Keratinocyte (primary cell): ENCODE data around the gene TNNT1. TPM values are rescaled to one million over a fixed set of nuclear protein-coding genes. Genes with fewer than 3 reads are reported as not detected.

Experiments
- DNase-seq: peaks from one replicate; pipeline ENCODE4 v3.0.0-alpha.2; 2011; ENCODE audit warnings: low read depth, missing footprints, low spot score
- FAIRE-seq: peaks from 2 replicates; lab custom pipeline; 2011; peaks lifted over from hg19 to GRCh38; lab: Jason Lieb, UNC
- H2AFZ ChIP-seq: 2 replicates; pipeline ENCODE4 v1.6.0; 2012; ENCODE audit warnings: low read length, control low read depth, inconsistent platforms; ENCODE audit not compliant: control insufficient read depth
- H3K27ac ChIP-seq: 2 replicates; pipeline ENCODE4 v1.5.1; 2011; ENCODE audit warnings: low read length; ENCODE audit not compliant: control insufficient read depth, insufficient read depth
- H3K27me3 ChIP-seq: 3 replicates; pipeline ENCODE4 v1.6.0; 2011; ENCODE audit warnings: low read length; ENCODE audit not compliant: control insufficient read depth, insufficient read depth; ENCODE audit errors: extremely low read depth
- H3K36me3 ChIP-seq, 2 experiments: 2 replicates in 1 of 2; 3 replicates in 1 of 2; pipeline ENCODE4 v1.5.1; 2011; ENCODE audit warnings: low read length in 2 of 2, mild to moderate bottlenecking in 1 of 2; ENCODE audit not compliant: control insufficient read depth in 2 of 2, insufficient read depth in 2 of 2; ENCODE audit errors: extremely low read depth in 1 of 2
- H3K4me1 ChIP-seq: 3 replicates; pipeline ENCODE4 v1.5.1; 2011; ENCODE audit warnings: low read length; ENCODE audit not compliant: control insufficient read depth, insufficient read depth; ENCODE audit errors: extremely low read depth
- H3K4me2 ChIP-seq: 3 replicates; pipeline ENCODE4 v1.6.0; 2011; ENCODE audit warnings: low read depth, low read length; ENCODE audit not compliant: control insufficient read depth, insufficient read depth; ENCODE audit errors: extremely low read depth
- H3K4me3 ChIP-seq, 3 experiments: fragments of 200-600 bp in 1 of 3; sonication (generic) in 1 of 3; 2 replicates in 2 of 3; 3 replicates in 1 of 3; pipeline ENCODE4 v1.5.1; 2011 to 2016; ENCODE audit warnings: low read length in 3 of 3, mild to moderate bottlenecking in 3 of 3, control low read depth in 2 of 3, inconsistent platforms in 1 of 3, low read depth in 1 of 3, mixed read lengths in 1 of 3, mixed run types in 1 of 3, moderate library complexity in 1 of 3; ENCODE audit not compliant: control insufficient read depth in 2 of 3, insufficient read depth in 2 of 3; ENCODE audit errors: extremely low read depth in 1 of 3
- H3K79me2 ChIP-seq: 2 replicates; pipeline ENCODE4 v1.6.0; 2012; ENCODE audit warnings: low read length; ENCODE audit not compliant: control insufficient read depth, insufficient read depth
- H3K9ac ChIP-seq: 3 replicates; pipeline ENCODE4 v1.6.0; 2011; ENCODE audit warnings: low read length; ENCODE audit not compliant: control insufficient read depth, insufficient read depth; ENCODE audit errors: extremely low read depth
- H3K9me1 ChIP-seq: 3 replicates; pipeline ENCODE4 v1.6.0; 2011; ENCODE audit warnings: low read length; ENCODE audit not compliant: control insufficient read depth, insufficient read depth; ENCODE audit errors: extremely low read depth
- H3K9me3 ChIP-seq: 2 replicates; pipeline ENCODE4 v1.5.1; 2012; ENCODE audit warnings: low read depth, low read length; ENCODE audit not compliant: control insufficient read depth
- H4K20me1 ChIP-seq: 3 replicates; pipeline ENCODE4 v1.6.0; 2011; ENCODE audit warnings: low read length; ENCODE audit not compliant: control insufficient read depth, insufficient read depth; ENCODE audit errors: extremely low read depth
- CTCF ChIP-seq, 3 experiments: IDR thresholded peaks in 1 of 3; conservative IDR thresholded peaks in 1 of 3; optimal IDR thresholded peaks in 1 of 3; 2 replicates in 2 of 3; 3 replicates in 1 of 3; pipeline versions ENCODE3 to v1.5.1; 2011; ENCODE audit warnings: low read length in 3 of 3, mild to moderate bottlenecking in 3 of 3, moderate library complexity in 2 of 3, control low read depth in 1 of 3, inconsistent platforms in 1 of 3; ENCODE audit not compliant: insufficient read depth in 2 of 3; ENCODE audit errors: extremely low read depth in 1 of 3
- EZH2 ChIP-seq: IDR thresholded peaks from one replicate; pipeline ENCODE4 v1.6.1; 2012; ENCODE audit warnings: inconsistent platforms, mild to moderate bottlenecking, low read length, moderate library complexity
- dilution Hi-C: fragments of 300-500 bp; cut with MboI; formaldehyde crosslinking; loops from one replicate; pipeline ENCODE4 v1.7.0; 2020; ENCODE audit warnings: low sequenced_read_pairs; ENCODE audit not compliant: extremely low pct_ligation_motif_present
- polyA plus RNA-seq, 5 experiments: library from polyadenylated mRNA; depleted of rRNA in 3 of 5; stranded (reverse) in 3 of 5; stranded (forward) in 1 of 5; unstranded in 1 of 5; fragments of >200 nt; gene quantifications; 1 replicate in 1 of 5; 2 replicates in 3 of 5; 3 replicates in 1 of 5; pipeline versions ENCODE4 v1.2.1 to v1.2.3, GENCODE V29; 2011 to 2012; ENCODE audit warnings: missing spikeins in 2 of 5, low read depth in 1 of 5, low replicate concordance in 1 of 5

TNNT1 gene
- polyA plus RNA-seq, 1 donor (not counting 4 experiments of a cell fraction or from before 2014, with no cell fraction given) = 99.6 TPM

- H2AFZ ChIP-seq = no peak overlapping the region
- H3K9ac ChIP-seq = peak overlapping the region; percentile 44
- peaks cover 14% of the 10 kb centered on the region for H4K20me1 ChIP-seq
- FAIRE-seq = peak; percentile 56
- no peaks in the 10 kb centered on the region for H3K9me3 ChIP-seq
- TF ChIP-seq EZH2 (no peak), CTCF (optimal IDR thresholded peaks at IDR 0.05 in 1 of 3, IDR thresholded peaks at IDR 0.05 in 1 of 3, conservative IDR thresholded peaks at IDR 0.05 in 1 of 3; ENCODE audit: extremely low read depth in 1 of 3, insufficient read depth in 2 of 3, low read length in 3 of 3) (no peak)
- no peak for DNase-seq
- H3K4me3 ChIP-seq = peak overlapping the region in 2 of 3 experiments; percentile 46 to 59
- peak overlapping the region; percentile 88 for H3K4me2 ChIP-seq
- H3K27me3 ChIP-seq = peaks cover 13% of the 10 kb centered on the region
- peak overlapping the region; percentile 14 for H3K27ac ChIP-seq
- no peaks in the 10 kb centered on the region for H3K9me1 ChIP-seq
- H3K79me2 ChIP-seq = no peaks in the 10 kb centered on the region
- peaks cover 10 to 18% of the 10 kb centered on the region in 2 experiments for H3K36me3 ChIP-seq
- dilution Hi-C loops = no loop called here
- peaks cover 7% of the 10 kb centered on the region for H3K4me1 ChIP-seq
These were observed 62.1 kb downstream of the TNNT1 start for GRCh38 chr19:55086730-55087541.

- dilution Hi-C loops = no loop called here
- Histone ChIP-seq H3K4me1 (peaks cover 7% of the 10 kb centered on the region), H2AFZ (no peak overlapping the region), H3K27ac (no peak overlapping the region), H3K79me2 (no peaks in the 10 kb centered on the region), H3K9me1 (no peaks in the 10 kb centered on the region), H3K4me2 (peak overlapping the region; percentile 88), H3K9me3 (no peaks in the 10 kb centered on the region), H3K4me3 (peak overlapping the region in 1 of 3 experiments; percentile 59), H3K9ac (no peak overlapping the region), H3K36me3 (peaks cover 8 to 16% of the 10 kb centered on the region in 2 experiments), H4K20me1 (peaks cover 14% of the 10 kb centered on the region), H3K27me3 (peaks cover 17% of the 10 kb centered on the region)
- TF ChIP-seq CTCF (optimal IDR thresholded peaks at IDR 0.05 in 1 of 3, IDR thresholded peaks at IDR 0.05 in 1 of 3, conservative IDR thresholded peaks at IDR 0.05 in 1 of 3; ENCODE audit: extremely low read depth in 1 of 3, insufficient read depth in 2 of 3, low read length in 3 of 3) (no peak), EZH2 (no peak)
- DNase-seq (no peak), FAIRE-seq (no peak)
These were observed 62.9 kb downstream of the TNNT1 start for GRCh38 chr19:55085923-55086715.
